ENCODE results near the gene SNAP23. TPM values are rescaled to one million over a fixed set of nuclear protein-coding genes. Genes with fewer than 3 reads are reported as not detected.

The SNAP23 gene
- total and polyA plus RNA-seq, 2 of the 8 experiments (the other 6 are each of a cell fraction or from before 2014, with no cell fraction given) = 58.0 to 72.8 TPM

GRCh38 chr15:42471002-42471401, 24.4 kb upstream of the SNAP23 start:
- H3K27me3 ChIP-seq (replicated peaks in 1 of 4; ENCODE audit: control insufficient read depth in 3 of 4, extremely low read depth in 1 of 4, insufficient read depth in 3 of 4, low read length in 3 of 4) = no peaks in the 10 kb centered on the region
- no peak for FAIRE-seq
- CTCF ChIA-PET (ENCODE audit: partially characterized antibody) = interaction anchor here (0.7 to 1.7 kb wide), 14 partner anchors 13 to 332 kb away, joined by 3 to 8 read pairs (median 3); partner anchors contain the start of gene ZNF106

More at GRCh38 chr15:42471002-42471401, 24.4 kb upstream of the SNAP23 start:
- no peak overlapping the region for H3K4me2 ChIP-seq (ENCODE audit: insufficient read depth in 1 of 2, low read depth in 2 of 2, low read length in 2 of 2)
- no peak overlapping the region for H3K56ac ChIP-seq (replicated peaks; ENCODE audit: insufficient read length, low read depth, low read length)
- no peak overlapping the region for H3K4ac ChIP-seq (replicated peaks; ENCODE audit: insufficient read length, low read depth, low read length)
- 89 to 100% methylated on average over 2 to 3 of the region's 3 CpGs for WGBS, 2 experiments (ENCODE audit: extremely low coverage in 1 of 2, insufficient coverage in 1 of 2, insufficient read length in 1 of 2, insufficient replicate concordance in 2 of 2, low coverage in 1 of 2, low lambda C conversion rate in 2 of 2, missing lambda C conversion rate in 1 of 2)
- POLR2A ChIA-PET (ENCODE audit: partially characterized antibody) = no interaction called here
- H3K18ac ChIP-seq (ENCODE audit: extremely low read depth, low read length) = no peak overlapping the region
- no peak overlapping the region for H4K5ac ChIP-seq (ENCODE audit: insufficient read length, low read depth, low read length)
- H4K8ac ChIP-seq (ENCODE audit: extremely low read depth, insufficient read depth, low read length) = no peak overlapping the region
- no peaks in the 10 kb centered on the region for H3K4me1 ChIP-seq (replicated peaks in 1 of 4; ENCODE audit: control insufficient read depth in 3 of 4, insufficient read depth in 4 of 4, low read length in 3 of 4)
- no peaks in the 10 kb centered on the region for H3K23me2 ChIP-seq (ENCODE audit: low read depth, low read length)
- DNase-seq (ENCODE audit: low read depth in 1 of 2, low spot score in 2 of 2) = no peak
- H3K79me1 ChIP-seq (ENCODE audit: low read depth, low read length) = no peaks in the 10 kb centered on the region
- no peak overlapping the region for H2BK12ac ChIP-seq (ENCODE audit: low read depth, low read length)
- peak overlapping the region; percentile 79 for H3K23ac ChIP-seq (ENCODE audit: insufficient read length)
- peaks cover 0 to 3% of the 10 kb centered on the region in 2 experiments for H4K20me1 ChIP-seq (replicated peaks in 1 of 2; ENCODE audit: control insufficient read depth in 1 of 2, insufficient read depth in 2 of 2, low read length in 2 of 2)
- H2BK20ac ChIP-seq (ENCODE audit: low read length) = no peak overlapping the region
- H3K14ac ChIP-seq (ENCODE audit: insufficient read length) = no peak overlapping the region
- H2AFZ ChIP-seq (ENCODE audit: low read length) = no peak overlapping the region
- no peak overlapping the region for H2AK5ac ChIP-seq (ENCODE audit: low read depth, low read length)
- no peak overlapping the region for H3K27ac ChIP-seq (ENCODE audit: low read depth, low read length)
- no peak overlapping the region for H3K4me3 ChIP-seq (ENCODE audit: extremely low read depth in 1 of 4, insufficient read depth in 2 of 4, low read depth in 3 of 4, low read length in 4 of 4)
- no peak overlapping the region for H2BK15ac ChIP-seq (ENCODE audit: low read length)
- H4K91ac ChIP-seq (replicated peaks; ENCODE audit: insufficient read length, low read length) = no peak overlapping the region
- H3K79me2 ChIP-seq (ENCODE audit: control insufficient read depth in 1 of 2, insufficient read depth in 2 of 2, low read length in 2 of 2) = 0 out of 4 replicates have a peak, but pooled peaks cover 0 to 3% of the 10 kb centered on the region in 2 experiments
- H2BK120ac ChIP-seq (replicated peaks; ENCODE audit: low read depth, low read length) = no peak overlapping the region
- TF ChIP-seq GTF2F1 (IDR thresholded peaks at IDR 0.05; ENCODE audit: borderline replicate concordance, low read depth, low read length) = no peak
- no peak for TF ChIP-seq EZH2 (IDR thresholded peaks at IDR 0.05; ENCODE audit: low read depth, low read length, severe bottlenecking)
- TF ChIP-seq NRF1 (IDR thresholded peaks at IDR 0.05; ENCODE audit: low read depth, low read length) = no peak
- no peak for TF ChIP-seq SUZ12 (IDR thresholded peaks at IDR 0.05; ENCODE audit: low read length)
- TF ChIP-seq NANOG (IDR thresholded peaks at IDR 0.05; ENCODE audit: insufficient read depth, low read depth, low read length, poor library complexity, severe bottlenecking) = no peak
- TF ChIP-seq MAFK (IDR thresholded peaks at IDR 0.05; ENCODE audit: low read depth, low read length) = no peak
- no peak overlapping the region for H3K9ac ChIP-seq (replicated peaks in 1 of 4; ENCODE audit: extremely low read depth in 1 of 4, low read depth in 3 of 4, low read length in 3 of 4)
- peaks cover 0 to 3% (median 0%) of the 10 kb centered on the region in 4 experiments; a peak in 1 of 8 replicates for H3K36me3 ChIP-seq (ENCODE audit: control insufficient read depth in 2 of 4, insufficient read depth in 4 of 4, low read length in 3 of 4)
- H3K9me3 ChIP-seq (ENCODE audit: insufficient read depth in 2 of 2, low read depth in 1 of 2, low read length in 1 of 2) = no peaks in the 10 kb centered on the region
- H2BK5ac ChIP-seq (ENCODE audit: low read depth, low read length) = no peak overlapping the region

Measured in H1 (cell line).